Measurements from ENCODE around the gene PNRC1. TPM values are rescaled to one million over a fixed set of nuclear protein-coding genes. Genes with fewer than 3 reads are reported as not detected.

PNRC1 gene
- polyA plus RNA-seq, 1 of the 3 experiments (the other 2 are of a cell fraction), result 7.8 TPM

- TF ChIP-seq YY1 (IDR thresholded peaks at IDR 0.05; ENCODE audit: low read depth) (no peak), POLR2AphosphoS5 (IDR thresholded peaks at IDR 0.05; ENCODE audit: low read depth, low read length) (no peak), CHD2 (IDR thresholded peaks at IDR 0.05; ENCODE audit: low read length, partially characterized antibody) (no peak), USF2 (IDR thresholded peaks at IDR 0.05; ENCODE audit: borderline replicate concordance, low read depth, low read length) (no peak), RFX5 (IDR thresholded peaks at IDR 0.05; ENCODE audit: low read length) (no peak), MXI1 (IDR thresholded peaks at IDR 0.05; ENCODE audit: low read depth, low read length) (no peak)
- TF ChIP-seq, protein P1, sequence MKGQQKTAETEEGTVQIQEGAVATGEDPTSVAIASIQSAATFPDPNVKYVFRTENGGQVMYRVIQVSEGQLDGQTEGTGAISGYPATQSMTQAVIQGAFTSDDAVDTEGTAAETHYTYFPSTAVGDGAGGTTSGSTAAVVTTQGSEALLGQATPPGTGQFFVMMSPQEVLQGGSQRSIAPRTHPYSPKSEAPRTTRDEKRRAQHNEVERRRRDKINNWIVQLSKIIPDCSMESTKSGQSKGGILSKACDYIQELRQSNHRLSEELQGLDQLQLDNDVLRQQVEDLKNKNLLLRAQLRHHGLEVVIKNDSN (IDR thresholded peaks at IDR 0.05; ENCODE audit: borderline replicate concordance, low read depth), result no peak
Observed at GRCh38 chr6:89081129-89081422, 525 bp downstream of the PNRC1 start (continued).

DNA sequence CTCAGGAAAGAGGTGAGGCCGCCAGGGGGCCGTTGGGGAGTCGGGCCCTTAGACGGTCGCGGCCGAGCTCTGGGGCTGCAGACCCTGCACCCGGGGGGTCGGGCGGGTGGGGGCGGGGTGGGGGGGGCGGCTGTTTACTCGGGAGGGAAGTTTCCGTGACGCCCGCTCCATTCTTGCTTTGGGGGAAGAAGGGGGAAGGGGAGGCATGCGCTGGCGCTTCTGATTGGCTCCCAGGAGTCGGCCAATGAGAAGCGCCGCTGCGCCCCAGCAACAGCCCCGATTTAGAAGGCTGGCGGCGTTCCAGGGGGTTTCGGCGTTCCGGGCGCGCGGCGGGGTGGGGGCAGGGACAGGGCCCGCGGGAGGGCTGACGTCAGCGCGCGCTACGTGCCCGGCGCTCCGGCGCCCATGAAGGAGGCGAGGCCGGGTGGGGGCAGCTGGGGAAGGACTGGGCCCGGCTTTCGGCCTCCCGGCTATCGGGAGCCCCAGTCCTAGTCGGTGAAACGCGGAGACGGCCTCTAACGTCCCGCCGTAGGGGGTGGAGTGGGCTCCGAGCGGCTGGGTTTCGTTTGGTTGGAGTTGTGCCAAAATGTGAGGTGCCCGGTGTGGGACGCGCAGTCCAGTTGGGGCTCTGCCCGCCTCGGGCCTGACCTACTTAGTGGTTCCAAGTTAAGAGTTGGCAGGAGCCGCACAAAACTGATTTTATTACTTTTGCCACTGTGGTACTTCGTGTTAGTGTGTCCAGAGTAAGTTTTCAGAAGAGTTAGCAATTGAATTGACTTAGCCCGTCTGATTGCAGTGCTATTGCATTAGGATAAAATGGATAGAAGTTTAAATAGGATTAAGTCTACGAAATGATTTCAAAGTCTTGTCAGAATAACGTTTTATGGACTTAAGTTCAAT, 1.1 kb downstream of the PNRC1 start:
- Histone ChIP-seq H3K36me3 (replicated peaks in 1 of 2; ENCODE audit: control insufficient read depth in 1 of 2, insufficient read depth in 2 of 2, low read length in 1 of 2) (peaks cover 22 to 35% of the 10 kb centered on the region in 2 experiments), H3K9me2 (no peaks in the 10 kb centered on the region), H3F3A (replicated peaks; ENCODE audit: insufficient read depth) (peaks cover 15% of the 10 kb centered on the region), H3K4me3 (ENCODE audit: low read depth in 2 of 2, low read length in 1 of 2) (peak overlapping the region; percentile 93 to 95), H3K4me1 (ENCODE audit: control insufficient read depth in 1 of 2, insufficient read depth in 2 of 2, low read depth in 1 of 2, low read length in 1 of 2) (peaks cover 4 to 18% of the 10 kb centered on the region in 2 experiments; a peak in 2 of 4 replicates), H3K79me2 (ENCODE audit: insufficient read depth) (peaks cover 50% of the 10 kb centered on the region), H3K9me3 (no peaks in the 10 kb centered on the region), H4K20me1 (ENCODE audit: insufficient read depth) (peaks cover 50% of the 10 kb centered on the region), H3K9ac (peak overlapping the region; percentile 100), H2AFZ (ENCODE audit: low read depth) (no peak overlapping the region), H3K27ac (ENCODE audit: low read depth in 2 of 2, low read length in 1 of 2) (peak overlapping the region; percentile 94 to 97), H3K4me2 (peak overlapping the region; percentile 87), H3K27me3 (ENCODE audit: insufficient read depth) (no peaks in the 10 kb centered on the region)
- ChIA-PET POLR2A (interaction anchor here (1.0 to 1.2 kb wide), 2 partner anchors 35 to 37 kb away, joined by 4 to 5 read pairs; no protein-coding TSS in a partner anchor), CTCF (interaction anchor here (0.7 to 8.8 kb wide), 3 partner anchors 14 to 99 kb away, joined by 3 to 53 read pairs (median 5); no protein-coding TSS in a partner anchor)
- WGBS (ENCODE audit: low lambda C conversion rate), result under 1% methylated on average over 52 of the region's 69 CpGs
- peak; percentile 94 for DNase-seq
- TF ChIP-seq EP300 (IDR thresholded peaks at IDR 0.05; ENCODE audit: borderline replicate concordance in 1 of 2, low read depth in 1 of 2, low read length in 1 of 2) (peak; percentile 89 to 95), FOSL2 (IDR thresholded peaks at IDR 0.05; ENCODE audit: borderline replicate concordance, low read depth) (no peak; the same call in 1 of the 2 replicates), CHD2 (IDR thresholded peaks at IDR 0.05; ENCODE audit: low read length, partially characterized antibody) (peak; percentile 86), FOXJ3 (CRISPR knock-in tag; IDR thresholded peaks at IDR 0.05) (no peak; the same call in 1 of the 2 replicates), PBX3 (IDR thresholded peaks at IDR 0.05) (peak; percentile 31), POLR2AphosphoS5 (IDR thresholded peaks at IDR 0.05; ENCODE audit: low read depth, low read length) (peak; percentile 83), EZH2phosphoT487 (IDR thresholded peaks at IDR 0.05; ENCODE audit: borderline replicate concordance, low read depth) (no peak), GATA2 (CRISPR knock-in tag; IDR thresholded peaks at IDR 0.05) (no peak), RAD21 (IDR thresholded peaks at IDR 0.05; ENCODE audit: low read length) (peak; percentile 12; the same call in 1 of the 2 replicates), RFX5 (IDR thresholded peaks at IDR 0.05; ENCODE audit: low read length) (peak; percentile 96), MXI1 (IDR thresholded peaks at IDR 0.05; ENCODE audit: low read depth, low read length) (peak; percentile 50; the same call in 1 of the 2 replicates), MEF2A (IDR thresholded peaks at IDR 0.05; ENCODE audit: borderline replicate concordance, low read depth) (peak; percentile 95), ZBTB33 (IDR thresholded peaks at IDR 0.05; ENCODE audit: borderline replicate concordance, low read depth) (no peak), USF2 (IDR thresholded peaks at IDR 0.05; ENCODE audit: borderline replicate concordance, low read depth, low read length) (no peak), SIN3A (IDR thresholded peaks at IDR 0.05; ENCODE audit: borderline replicate concordance, low read depth, low read length) (peak; percentile 49; the same call in 1 of the 2 replicates), MAX (IDR thresholded peaks at IDR 0.05; ENCODE audit: low read depth) (peak; percentile 73; the same call in 1 of the 2 replicates), SMC3 (IDR thresholded peaks at IDR 0.05; ENCODE audit: low read depth, low read length) (no peak; the same call in 1 of the 2 replicates), TAF1 (IDR thresholded peaks at IDR 0.05; ENCODE audit: borderline replicate concordance, low read depth, low read length) (peak; percentile 71)
- TF ChIP-seq, protein P1 (IDR thresholded peaks at IDR 0.05; ENCODE audit: borderline replicate concordance, low read depth), result 0 out of 2 replicates have a peak, but pooled peaks have one; percentile 23
